ENCODE results near the gene PI4KA.

The PI4KA gene

DNA sequence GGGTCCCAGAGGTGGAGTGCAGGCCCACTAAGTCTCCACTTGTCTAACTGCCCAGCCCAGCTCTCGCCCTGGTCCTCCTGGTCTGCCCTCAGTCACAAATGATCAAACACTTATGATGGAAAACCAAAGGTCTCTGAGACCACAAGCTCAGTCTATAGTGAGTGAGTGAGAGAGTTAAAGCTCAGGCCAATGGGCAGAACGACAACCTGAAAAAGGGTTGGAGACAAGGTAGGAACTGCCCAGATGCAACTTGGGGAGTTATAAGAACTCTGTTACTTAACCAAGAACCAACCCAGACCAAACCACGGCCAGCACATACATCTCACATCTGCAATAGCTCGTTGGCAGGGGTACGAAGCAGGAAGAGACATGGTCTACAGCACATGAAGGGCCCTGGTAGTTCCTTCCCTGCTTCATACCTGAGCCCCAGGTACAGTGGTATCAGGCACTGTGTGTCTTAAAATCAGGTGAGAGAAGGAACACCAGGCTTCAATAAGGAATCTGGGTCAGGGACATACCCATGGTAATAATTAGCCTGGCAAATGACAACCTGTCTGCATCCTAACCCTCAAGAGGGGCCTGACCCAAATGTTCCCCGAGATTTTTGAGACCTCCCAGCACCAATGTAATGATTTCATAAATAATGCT, 48.9 kb downstream of the PI4KA start:
- TF ChIP-seq, protein P1, sequence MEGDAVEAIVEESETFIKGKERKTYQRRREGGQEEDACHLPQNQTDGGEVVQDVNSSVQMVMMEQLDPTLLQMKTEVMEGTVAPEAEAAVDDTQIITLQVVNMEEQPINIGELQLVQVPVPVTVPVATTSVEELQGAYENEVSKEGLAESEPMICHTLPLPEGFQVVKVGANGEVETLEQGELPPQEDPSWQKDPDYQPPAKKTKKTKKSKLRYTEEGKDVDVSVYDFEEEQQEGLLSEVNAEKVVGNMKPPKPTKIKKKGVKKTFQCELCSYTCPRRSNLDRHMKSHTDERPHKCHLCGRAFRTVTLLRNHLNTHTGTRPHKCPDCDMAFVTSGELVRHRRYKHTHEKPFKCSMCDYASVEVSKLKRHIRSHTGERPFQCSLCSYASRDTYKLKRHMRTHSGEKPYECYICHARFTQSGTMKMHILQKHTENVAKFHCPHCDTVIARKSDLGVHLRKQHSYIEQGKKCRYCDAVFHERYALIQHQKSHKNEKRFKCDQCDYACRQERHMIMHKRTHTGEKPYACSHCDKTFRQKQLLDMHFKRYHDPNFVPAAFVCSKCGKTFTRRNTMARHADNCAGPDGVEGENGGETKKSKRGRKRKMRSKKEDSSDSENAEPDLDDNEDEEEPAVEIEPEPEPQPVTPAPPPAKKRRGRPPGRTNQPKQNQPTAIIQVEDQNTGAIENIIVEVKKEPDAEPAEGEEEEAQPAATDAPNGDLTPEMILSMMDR (IDR thresholded peaks at IDR 0.05; ENCODE audit: extremely low read depth, insufficient read depth, missing control alignments) = no peak
- no peak for DNase-seq (ENCODE audit: low spot score)
- in situ Hi-C loops (cut with MboI; ENCODE audit: low pct_unique_long_range_greater_than_20kb, low sequenced_read_pairs, unreplicated experiment) = no loop called here

DNA sequence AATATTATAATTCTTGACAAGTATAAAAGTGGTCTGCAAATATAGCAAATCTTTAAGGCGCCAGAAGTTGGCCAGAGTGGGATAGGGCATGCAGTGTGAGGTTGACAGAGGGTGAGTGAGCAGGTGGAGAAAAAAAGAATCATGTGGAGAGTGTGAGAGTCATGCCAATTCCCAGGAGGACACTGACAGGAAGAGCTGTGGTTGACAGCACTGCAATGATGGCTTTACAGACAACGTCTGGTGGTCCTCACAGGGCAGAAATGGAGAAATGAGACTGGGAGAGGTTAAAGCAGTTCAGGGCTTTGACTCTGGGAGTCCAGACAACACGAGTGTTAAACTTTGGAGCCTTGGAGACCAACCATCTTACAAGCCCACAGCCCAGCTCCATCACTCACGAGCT, 49.8 kb downstream of the PI4KA start:
- no peak for DNase-seq (ENCODE audit: low spot score)
- TF ChIP-seq, protein P1 (IDR thresholded peaks at IDR 0.05; ENCODE audit: extremely low read depth, insufficient read depth, missing control alignments) = no peak
- in situ Hi-C loops (cut with MboI; ENCODE audit: low pct_unique_long_range_greater_than_20kb, low sequenced_read_pairs, unreplicated experiment) = no loop called here

DNA sequence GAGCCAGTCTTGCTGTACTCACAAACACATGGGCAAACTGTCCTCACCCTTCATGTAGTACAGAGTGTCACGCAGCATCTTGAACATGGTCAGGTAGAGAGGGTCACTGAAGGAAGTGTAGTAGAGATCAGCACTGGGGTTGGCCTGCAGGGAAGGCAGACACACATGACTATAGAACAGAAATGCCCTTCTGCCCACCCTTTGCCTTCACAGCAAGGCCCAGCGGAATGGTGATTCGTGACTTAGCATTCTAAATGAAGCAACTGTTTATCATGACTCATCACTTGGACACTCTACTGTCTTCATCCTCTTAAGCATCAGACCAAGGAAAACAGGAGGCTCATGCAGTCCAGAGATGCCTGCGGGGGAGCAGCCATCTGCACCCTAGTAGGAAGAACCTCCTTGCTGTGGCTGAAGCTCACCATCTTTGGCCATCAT, 51.3 kb downstream of the PI4KA start:
- no peak for DNase-seq (ENCODE audit: low spot score)
- TF ChIP-seq, protein P1 (IDR thresholded peaks at IDR 0.05; ENCODE audit: extremely low read depth, insufficient read depth, missing control alignments) = no peak
- in situ Hi-C loops (cut with MboI; ENCODE audit: low pct_unique_long_range_greater_than_20kb, low sequenced_read_pairs, unreplicated experiment) = no loop called here

DNA sequence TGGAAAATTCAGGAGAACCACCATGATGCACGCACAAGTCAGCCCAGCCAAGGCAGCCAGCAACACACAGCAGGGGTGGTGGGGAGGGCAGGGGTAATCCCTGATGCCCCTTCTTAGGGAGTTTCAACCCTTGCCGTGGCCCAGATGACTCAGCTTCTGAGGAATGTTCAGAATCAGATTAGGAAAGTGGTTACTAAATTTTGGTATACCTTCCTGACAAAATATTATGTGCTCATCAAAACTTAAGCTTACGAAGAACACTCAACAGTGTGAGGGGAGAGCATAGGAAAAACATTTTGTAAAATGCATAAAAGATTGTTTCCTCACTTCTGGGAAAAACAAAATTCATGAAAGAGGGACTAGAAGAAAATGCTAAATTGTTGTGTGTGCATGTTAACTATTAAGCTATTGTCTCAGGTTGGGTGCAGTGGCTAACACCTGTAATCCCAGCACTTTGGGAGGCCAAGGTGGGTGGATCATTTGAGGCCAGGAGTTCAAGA, 52.6 kb downstream of the PI4KA start:
- no peak for DNase-seq (ENCODE audit: low spot score)
- in situ Hi-C loops (cut with MboI; ENCODE audit: low pct_unique_long_range_greater_than_20kb, low sequenced_read_pairs, unreplicated experiment) = no loop called here
- TF ChIP-seq, protein P1 (IDR thresholded peaks at IDR 0.05; ENCODE audit: extremely low read depth, insufficient read depth, missing control alignments) = no peak

DNA sequence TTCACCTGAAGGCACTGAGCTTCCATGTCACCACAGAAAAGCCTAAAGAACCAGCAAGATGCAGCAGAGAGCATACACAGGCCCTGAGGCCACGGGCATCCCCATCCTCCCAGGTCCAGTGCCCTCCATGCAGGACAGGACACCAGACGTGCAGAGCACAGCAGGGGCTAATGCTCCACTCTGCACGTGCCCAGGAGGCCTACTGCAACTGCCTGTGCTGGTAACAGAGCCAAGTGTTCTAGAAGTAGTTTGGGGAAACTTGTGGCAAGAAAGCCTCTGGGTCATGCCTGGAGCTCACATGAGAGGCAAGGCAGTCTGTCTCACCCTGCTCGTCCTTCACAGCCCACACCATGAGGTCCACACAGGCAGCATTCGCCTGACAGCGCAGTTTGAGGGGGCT, 54.0 kb downstream of the PI4KA start:
- TF ChIP-seq, protein P1 (IDR thresholded peaks at IDR 0.05; ENCODE audit: extremely low read depth, insufficient read depth, missing control alignments) = no peak
- in situ Hi-C loops (cut with MboI; ENCODE audit: low pct_unique_long_range_greater_than_20kb, low sequenced_read_pairs, unreplicated experiment) = no loop called here
- no peak for DNase-seq (ENCODE audit: low spot score)

DNA sequence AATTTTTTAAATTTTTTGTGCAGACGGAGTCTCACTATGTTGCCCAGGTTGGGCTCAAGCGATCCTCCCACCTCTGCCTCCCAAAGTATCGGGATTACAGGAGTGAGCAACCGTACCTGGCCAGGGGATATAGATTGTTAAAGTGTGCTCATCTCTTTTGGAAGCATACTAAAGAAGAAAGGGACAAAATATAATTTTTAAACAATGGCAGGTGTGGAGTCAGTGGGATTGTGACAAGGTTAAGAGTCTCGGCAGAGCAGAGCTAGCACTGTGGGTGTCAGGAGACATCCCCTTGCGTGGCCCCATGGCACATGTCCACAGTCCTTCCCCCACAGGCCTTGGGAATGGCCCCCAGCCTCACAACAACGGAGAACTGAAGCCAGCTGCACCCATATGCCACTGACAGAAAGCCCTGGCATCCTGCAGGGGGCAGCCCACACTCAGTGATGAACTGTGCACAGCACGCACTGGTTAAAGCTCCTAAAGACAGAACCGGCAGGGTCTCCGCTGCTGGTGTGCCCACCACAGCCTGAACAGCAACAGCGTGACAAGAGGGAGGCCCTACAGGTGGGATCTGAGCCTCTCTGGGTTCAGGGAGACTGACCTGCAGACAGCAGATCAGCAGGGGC, 54.8 kb downstream of the PI4KA start:
- TF ChIP-seq, protein P1 (IDR thresholded peaks at IDR 0.05; ENCODE audit: extremely low read depth, insufficient read depth, missing control alignments) = peak; percentile 57
- no peak for DNase-seq (ENCODE audit: low spot score)
- in situ Hi-C loops (cut with MboI; ENCODE audit: low pct_unique_long_range_greater_than_20kb, low sequenced_read_pairs, unreplicated experiment) = no loop called here

Measured in GM13977 (cell line).